Measurements from ENCODE around the gene SUB1.
"Not testable (repeated sequence)": the region's sequence is repeated elsewhere in the genome, so short reads cannot be mapped to it uniquely, and the experiment has no call there.

SUB1 gene

DNA sequence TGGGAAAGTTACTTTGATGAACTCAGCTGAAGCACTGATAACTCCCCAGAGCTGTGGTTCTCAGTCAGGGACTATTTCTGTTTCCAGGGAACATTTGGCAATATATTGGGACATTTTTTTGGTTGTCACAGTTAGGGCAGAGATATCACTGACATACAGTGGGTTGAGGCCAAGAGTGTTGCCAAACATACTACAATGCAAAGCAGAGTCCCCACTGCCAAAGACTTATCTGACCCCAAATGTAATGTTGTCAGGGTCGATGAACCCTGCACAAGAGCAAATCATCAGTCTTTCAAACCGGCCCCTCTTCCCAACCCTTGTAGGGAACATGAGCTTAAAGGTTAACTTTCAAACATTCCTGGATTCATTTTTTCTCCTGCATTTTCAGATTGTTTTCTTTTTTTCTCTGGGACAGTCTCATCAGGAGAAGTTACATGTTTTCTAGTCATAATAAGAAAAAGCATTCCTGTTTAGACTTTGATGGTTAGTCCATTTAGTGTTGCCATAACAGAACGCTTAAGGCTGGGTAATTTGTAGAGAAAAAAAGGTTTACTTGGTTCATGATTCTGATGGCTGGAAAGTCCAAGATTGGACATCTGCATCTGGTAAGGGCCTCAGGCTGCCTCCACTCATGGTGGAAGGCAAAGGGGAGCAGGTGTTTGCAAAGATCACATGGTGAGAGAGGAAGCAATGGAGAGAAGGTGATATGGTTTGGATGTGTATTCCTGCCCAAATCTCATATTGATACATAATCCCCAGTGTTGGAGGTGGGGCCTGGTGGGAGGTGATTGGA, 18.8 kb upstream of the SUB1 start:
- no peak for DNase-seq

- DNase-seq = no peak
Observed at GRCh38 chr5:32571128-32571527, 14.2 kb upstream of the SUB1 start.

- DNase-seq = no peak
Observed at GRCh38 chr5:32572778-32573480, 12.4 kb upstream of the SUB1 start.

DNA sequence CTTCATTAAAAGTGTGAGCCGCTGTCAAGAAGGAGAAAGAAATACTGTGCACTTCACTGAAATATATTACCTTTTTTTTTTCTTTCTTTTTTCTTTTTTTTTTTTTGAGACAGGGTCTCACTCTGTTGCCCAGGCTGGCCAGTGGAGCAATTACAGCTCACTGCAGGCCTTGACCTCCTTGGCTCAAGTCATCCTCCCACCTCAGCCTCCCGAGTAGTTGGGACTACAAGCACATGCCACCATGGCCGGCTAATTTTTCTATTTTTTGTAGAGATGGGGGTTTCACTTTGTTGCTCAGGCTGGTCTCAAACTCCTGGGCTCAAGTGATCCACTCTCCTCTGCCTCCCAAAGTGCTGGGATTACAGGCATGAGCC, 11.9 kb upstream of the SUB1 start:
- not testable (repeated sequence) for DNase-seq

- no peak for DNase-seq
Observed at GRCh38 chr5:32574540-32575175, 10.7 kb upstream of the SUB1 start.

DNA sequence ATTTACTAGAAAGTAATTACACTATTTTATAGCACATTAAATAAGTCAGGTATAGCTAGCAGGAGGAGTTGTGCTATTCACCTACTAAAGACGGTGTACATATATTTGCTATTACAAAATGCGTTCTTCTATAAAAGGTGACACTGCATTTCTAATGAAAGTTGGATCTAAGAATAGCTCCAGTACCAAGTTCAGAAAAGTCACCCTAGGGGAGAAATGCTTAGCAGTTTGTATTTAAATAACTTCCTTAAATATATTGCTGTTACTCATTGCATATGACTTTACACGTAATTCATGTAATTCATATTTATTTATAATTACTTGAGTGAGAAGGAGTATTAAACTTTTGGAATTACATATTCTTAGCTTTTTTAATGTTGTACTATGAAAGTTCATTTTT, 7.0 kb upstream of the SUB1 start:
- no peak for DNase-seq

DNA sequence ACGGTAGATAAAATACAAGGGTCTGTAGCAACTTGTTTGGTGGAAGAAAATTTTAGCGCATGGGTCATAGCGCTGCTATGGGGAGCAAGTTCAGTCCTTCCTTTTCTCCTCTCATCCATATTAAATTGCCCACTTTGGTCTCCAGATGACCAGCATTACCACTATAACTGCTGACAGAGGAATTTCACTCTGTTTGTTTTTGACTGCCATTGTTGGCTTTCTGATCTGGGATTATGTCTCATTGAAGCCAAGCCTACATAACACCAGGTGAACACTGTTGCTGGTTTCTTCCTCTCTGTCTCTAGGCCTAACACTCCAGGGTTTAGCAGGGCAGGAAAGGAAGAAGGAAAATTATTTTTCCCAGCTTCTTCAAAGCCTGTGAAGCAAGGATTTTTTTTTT, 6.6 kb upstream of the SUB1 start:
- DNase-seq = no peak

- DNase-seq = no peak
Observed at GRCh38 chr5:32581010-32581785, 4.2 kb upstream of the SUB1 start.

DNA sequence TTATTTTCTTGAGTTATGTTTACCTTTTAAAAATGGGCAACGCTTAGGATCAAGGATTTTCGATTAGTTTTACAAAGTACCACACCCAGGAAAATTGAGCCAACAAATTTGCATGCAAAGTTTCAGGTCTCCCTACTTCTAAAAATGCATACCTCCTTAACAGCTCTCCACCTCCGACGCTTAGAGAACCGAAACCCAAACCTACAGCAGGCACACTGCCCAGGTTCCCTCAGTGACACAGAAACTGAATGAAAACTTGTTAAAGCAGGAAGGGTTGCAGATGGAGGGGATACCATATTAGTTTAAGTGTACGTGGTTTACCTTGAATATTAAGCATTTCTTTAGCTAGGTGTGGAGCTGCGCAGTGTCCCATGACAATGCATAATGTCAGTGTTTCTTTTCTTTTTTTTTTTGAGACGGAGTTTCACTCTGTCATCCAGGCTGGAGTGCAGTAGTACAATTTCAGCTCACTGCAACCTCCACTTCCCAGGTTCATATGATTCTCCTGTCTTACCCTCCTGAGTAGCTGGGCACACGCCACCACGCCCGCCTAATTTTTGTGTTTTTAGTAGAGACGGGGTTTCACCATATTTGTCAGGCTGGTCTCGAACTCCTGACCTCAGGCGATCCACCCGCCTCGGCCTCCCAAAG, 1.6 kb upstream of the SUB1 start:
- DNase-seq = no peak

DNA sequence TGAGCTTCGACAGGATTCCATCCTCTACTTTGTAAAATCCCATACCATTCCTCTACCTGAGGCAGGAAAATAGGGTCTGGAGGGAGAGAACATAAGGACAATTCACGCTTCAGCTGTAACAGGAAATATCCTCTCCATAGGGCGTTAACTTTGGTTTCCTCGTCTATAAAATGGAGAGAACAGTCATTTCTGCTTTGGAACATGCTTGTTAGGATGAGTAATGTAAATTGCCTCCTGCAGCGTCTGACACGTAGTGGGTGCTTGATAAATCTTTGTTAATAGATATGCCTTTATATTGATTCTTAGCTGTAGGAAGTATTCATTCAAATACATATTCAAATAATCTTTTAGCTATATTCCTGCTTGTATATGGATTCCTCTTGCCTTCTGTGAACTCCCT, 711 bp upstream of the SUB1 start:
- DNase-seq = peak; percentile 70

DNA sequence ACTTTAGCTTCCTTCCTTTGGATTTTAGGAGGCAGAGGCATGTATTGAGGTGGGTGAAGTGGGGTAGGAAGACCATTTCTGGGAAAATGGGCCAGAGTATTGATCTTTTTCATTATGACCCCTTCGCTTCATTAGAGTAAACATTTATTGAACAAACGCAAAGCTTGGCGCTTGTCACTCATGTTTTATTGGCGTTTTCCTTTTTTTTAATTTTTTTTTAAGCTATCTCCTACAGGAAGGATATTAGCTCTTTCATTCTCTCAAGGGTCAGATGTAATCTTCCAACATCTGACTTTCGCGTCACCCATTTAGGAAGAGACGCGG, 273 bp upstream of the SUB1 start:
- no peak for DNase-seq

- DNase-seq = no peak
Observed at GRCh38 chr5:32586276-32586599, 881 bp downstream of the SUB1 start.

DNA sequence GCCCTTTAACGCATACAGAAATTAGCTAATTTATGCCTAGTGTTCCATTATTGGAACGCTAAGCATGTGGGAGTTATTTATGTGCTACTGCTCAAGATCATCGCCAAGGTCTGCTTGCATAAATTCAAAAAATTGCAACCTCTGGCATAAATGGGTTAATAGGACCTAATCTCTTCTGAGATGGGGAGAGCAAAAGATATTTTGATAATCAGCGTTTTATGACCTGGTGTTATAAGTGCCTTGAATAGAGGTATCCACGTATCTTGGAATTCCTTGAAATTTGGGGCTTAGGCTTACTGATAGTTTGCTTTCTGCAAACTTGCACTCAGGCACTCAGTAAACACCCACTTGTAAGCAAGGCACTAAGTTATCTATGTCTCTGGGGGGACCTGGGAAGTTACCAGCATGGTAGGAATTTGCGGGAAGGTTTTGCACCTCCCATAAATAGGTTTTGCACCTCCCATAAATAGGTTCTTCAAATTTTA, 1.8 kb downstream of the SUB1 start:
- DNase-seq = no peak

DNA sequence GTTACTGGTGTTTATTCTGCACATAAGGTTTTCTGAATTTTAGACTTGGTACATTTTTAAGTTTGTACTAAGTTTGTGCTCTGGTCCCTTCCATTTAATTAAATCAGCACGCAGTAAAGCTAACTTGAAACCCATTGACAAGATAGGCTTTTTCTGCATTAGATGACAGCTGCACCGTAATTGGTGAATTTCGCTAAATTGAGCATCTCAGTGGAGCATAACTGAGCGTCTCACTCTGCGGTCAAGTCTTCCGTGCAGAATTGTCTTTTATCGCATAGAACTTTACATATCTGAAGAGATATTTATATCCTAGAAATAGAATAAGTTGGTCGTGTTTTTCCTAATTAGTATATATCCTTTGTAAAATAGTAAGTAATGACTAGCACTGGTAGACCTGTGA, 4.1 kb downstream of the SUB1 start:
- no peak for DNase-seq

DNA sequence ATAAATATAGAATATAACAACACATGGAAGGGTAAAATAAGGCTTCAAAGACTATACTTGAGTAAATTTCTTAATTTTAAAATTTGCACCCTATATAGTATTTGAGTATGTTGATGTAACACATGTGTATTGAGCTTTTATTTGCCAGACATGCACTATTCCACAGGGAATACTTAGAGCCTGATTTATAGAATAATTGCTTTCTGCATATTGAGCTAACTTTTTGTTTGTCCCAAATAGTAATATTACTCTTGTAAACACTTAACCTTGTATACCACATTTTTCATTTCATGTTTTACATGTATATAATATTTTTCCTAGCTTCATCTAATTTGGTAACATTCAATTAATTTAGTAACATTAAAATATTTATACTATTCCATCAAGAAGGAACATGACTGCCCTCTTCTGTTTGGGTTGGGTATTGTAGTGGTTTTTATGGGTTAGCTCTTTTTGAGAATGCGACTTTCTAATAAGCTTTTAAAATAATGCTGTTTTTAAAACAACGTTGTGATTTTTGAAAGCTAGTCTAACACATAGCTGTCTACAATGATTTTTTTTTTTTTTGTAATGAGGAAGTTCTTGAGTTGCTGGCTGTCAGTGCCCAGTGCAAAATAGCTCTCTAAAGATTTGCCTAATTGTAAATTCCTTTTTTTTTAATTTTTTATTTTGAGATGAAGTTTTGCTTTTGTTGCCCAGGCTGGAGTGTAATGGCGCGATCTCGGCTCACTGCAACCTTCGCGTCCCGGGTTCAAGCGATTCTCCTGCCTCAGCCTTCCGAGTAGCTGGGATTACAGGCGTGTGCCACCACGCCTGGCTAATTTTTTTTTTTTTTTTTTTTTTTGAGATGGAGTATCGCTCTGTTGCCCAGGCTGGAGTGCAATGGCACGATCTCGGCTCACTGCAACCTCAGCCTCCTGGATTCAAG, 4.8 kb downstream of the SUB1 start:
- DNase-seq = peak; percentile 72

DNA sequence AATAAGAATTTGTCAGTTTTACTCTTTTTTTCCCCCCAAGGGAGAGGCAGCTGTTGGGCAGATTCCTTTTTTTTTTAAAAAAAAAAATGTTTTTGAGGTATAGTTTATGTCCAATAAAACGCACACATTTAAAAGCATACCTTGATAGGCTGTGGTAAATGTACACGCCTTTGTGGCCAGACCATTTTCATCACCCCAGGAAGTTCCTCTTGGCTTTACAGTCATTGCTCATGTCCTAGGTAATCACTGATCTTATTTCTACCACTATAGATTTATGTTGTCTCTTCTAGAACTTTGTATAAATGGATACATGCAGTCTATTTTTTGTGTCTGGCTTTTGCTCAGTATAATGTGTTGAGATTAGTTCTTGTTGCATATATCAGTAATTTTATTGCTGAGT, 9.8 kb downstream of the SUB1 start:
- no peak for DNase-seq

DNA sequence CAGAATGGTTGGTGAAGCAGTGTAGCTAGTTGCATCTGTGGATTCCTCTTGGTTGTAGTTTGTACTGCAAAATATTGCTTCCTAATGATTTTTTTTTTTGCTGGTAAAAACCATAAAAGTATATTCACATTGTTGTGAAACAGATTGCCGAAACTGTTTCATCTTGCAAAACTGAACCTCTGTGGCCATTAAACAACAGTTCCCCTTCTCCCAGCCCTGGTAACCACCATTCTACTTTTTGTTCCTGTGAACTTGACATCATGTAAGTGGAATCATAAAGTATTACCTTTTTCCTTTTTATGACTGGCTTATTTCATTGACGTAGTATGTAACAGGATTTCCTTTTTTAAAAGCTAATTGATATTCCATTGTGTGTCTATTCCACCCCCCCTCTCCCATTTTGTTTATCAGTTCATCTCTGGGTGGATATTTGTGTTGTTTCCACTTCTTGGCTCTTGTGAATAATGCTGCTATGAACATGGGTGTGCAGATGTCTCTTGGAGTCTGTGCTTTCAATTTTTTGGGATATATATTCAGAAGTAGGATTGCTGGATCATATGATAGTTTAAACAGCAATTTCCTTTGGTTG, 11.8 kb downstream of the SUB1 start:
- DNase-seq = no peak

DNA sequence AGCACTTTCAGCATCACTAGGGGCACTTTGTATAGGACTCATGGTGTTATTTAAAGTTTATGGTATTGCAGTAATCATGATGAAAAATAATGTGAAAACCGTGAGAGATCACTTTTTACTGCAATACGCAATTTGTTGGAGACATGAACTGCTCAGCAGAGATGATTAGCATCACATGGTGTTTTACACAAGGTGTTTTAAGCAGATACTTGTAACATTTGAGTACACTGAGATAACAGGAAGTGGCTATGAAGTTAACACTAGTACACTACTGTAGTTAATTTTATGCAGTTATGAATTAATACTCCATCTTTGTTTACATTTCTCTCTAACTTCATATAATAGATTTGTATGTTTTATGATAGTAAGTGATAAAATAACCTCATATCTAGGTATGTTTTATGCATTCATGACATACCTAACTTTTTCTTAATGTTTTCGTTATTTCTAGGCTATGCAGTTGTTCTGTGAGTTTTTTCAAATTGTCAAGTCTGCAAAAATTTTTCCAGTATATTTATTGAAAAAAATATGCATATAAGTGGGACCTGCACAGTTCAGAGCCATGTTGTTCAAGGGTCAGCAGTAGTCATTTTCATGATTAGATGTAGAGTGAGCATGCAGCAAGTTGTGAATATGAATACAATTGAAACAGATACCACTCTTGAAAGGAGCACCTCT, 13.0 kb downstream of the SUB1 start:
- DNase-seq = no peak

GRCh38 chr5:32598997-32599549, 13.7 kb downstream of the SUB1 start:
- DNase-seq = no peak

DNA sequence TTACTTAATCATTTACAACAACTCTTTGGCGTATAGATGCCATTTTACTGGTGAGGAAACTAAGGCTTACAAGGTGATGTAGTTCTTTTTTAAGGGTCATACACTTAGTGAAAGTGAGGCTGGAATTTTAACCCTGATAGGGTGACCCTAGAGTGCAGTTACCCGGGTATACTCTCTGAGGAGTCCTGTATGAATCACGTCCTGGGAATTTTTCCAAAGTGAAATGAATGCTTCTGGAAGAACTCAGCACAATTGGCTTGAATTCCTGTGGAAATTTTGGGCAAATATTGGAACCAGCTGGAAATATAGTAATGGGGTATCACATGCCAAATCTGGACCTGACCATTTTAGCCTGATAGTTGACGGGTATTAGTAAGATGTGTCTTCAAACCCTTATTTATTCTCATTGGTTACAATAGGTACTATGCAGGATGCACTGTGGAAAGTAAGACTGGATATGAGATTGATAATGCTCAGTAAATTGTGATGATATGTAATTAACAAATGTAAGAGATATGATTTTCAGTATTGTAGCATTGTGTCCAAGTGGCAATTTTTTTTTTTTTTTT, 14.8 kb downstream of the SUB1 start:
- DNase-seq = no peak

Measured in NCI-H2171 treated with DMSO at 0.1 percent for 48 hours (cell line).